Naive thymus-derived CD4-positive, alpha-beta T cell (primary cell): Measurements from ENCODE around the gene DBH. TPM values are rescaled to one million over a fixed set of nuclear protein-coding genes. Genes with fewer than 3 reads are reported as not detected.
A peak's percentile ranks its signal among the peaks of the same experiment; 100 is the strongest.
"Not testable (repeated sequence)": the region's sequence is repeated elsewhere in the genome, so short reads cannot be mapped to it uniquely, and the experiment has no call there.

Experiments used
- ATAC-seq: fragments of 150-1000 bp; cut with Tn5 transposase; 2 replicates; pipeline ENCODE4 v1.10.0; 2021; ENCODE audit warnings: mild to moderate bottlenecking, moderate library complexity
- CTCF ChIA-PET: fragments of 350-600 bp; sonication (Branson Sonifier 250); formaldehyde crosslinking; loops from one replicate; lab custom pipeline; 2021; ENCODE audit warnings: antibody characterized with exemption; lab: Charles Lee
- POLR2A ChIA-PET: fragments of 350-600 bp; sonication (Branson Sonifier 250); formaldehyde crosslinking; loops from one replicate; lab custom pipeline; 2021; ENCODE audit warnings: antibody characterized with exemption, inconsistent platforms; lab: Charles Lee
- DNase-seq, 9 donors: peaks; one replicate each; pipeline versions ENCODE4 v3.0.0 to v3.0.0-alpha.2; 2020 to 2022; ENCODE audit warnings: mixed read lengths in 1 of 9
- H3K27ac ChIP-seq: one replicate; pipeline ENCODE4 v1.7.0; 2013; ENCODE audit warnings: mild to moderate bottlenecking, low read depth, low read length, moderate library complexity
- H3K27me3 ChIP-seq, 2 donors: one replicate each; pipeline ENCODE4 v1.7.0; 2013; ENCODE audit warnings: low read length in 2 of 2, mild to moderate bottlenecking in 2 of 2, moderate library complexity in 2 of 2; ENCODE audit not compliant: control insufficient read depth in 2 of 2, insufficient read depth in 2 of 2
- H3K36me3 ChIP-seq, 3 experiments: 1 replicate in 2 of 3; 2 replicates in 1 of 3; pipeline ENCODE4 v1.7.0; 2013; ENCODE audit warnings: low read length in 3 of 3, mild to moderate bottlenecking in 3 of 3, moderate library complexity in 1 of 3; ENCODE audit not compliant: insufficient read depth in 3 of 3, control insufficient read depth in 2 of 3
- H3K4me1 ChIP-seq, 2 donors: one replicate each; pipeline ENCODE4 v1.7.0; 2013; ENCODE audit warnings: low read length in 2 of 2, mild to moderate bottlenecking in 2 of 2, moderate library complexity in 1 of 2; ENCODE audit not compliant: control insufficient read depth in 2 of 2, insufficient read depth in 2 of 2
- H3K4me3 ChIP-seq: 2 replicates; pipeline ENCODE4 v1.7.0; 2013; ENCODE audit warnings: mild to moderate bottlenecking, low read length
- H3K9me3 ChIP-seq, 3 experiments: 1 replicate in 2 of 3; 2 replicates in 1 of 3; pipeline ENCODE4 v1.7.0; 2013; ENCODE audit warnings: low read length in 3 of 3; ENCODE audit not compliant: control insufficient read depth in 2 of 3
- H3K27ac Mint-ChIP-seq, 9 donors: one replicate each; pipeline ENCODE4 v1.8.0; 2020 to 2022; ENCODE audit warnings: mixed read lengths in 9 of 9, mild to moderate bottlenecking in 8 of 9, moderate library complexity in 5 of 9, inconsistent platforms in 2 of 9
- H3K27me3 Mint-ChIP-seq, 5 donors: one replicate each; pipeline ENCODE4 v1.8.0; 2021 to 2022; ENCODE audit warnings: mixed read lengths in 5 of 5, mild to moderate bottlenecking in 1 of 5
- H3K36me3 Mint-ChIP-seq, 5 donors: one replicate each; pipeline ENCODE4 v1.8.0; 2020 to 2022; ENCODE audit warnings: mixed read lengths in 5 of 5, mild to moderate bottlenecking in 3 of 5, inconsistent platforms in 1 of 5
- H3K4me1 Mint-ChIP-seq, 7 donors: one replicate each; pipeline ENCODE4 v1.8.0; 2020 to 2022; ENCODE audit warnings: mixed read lengths in 7 of 7, mild to moderate bottlenecking in 3 of 7, inconsistent platforms in 1 of 7
- H3K4me3 Mint-ChIP-seq, 10 donors: one replicate each; pipeline ENCODE4 v1.8.0; 2020 to 2022; ENCODE audit warnings: mild to moderate bottlenecking in 10 of 10, mixed read lengths in 10 of 10, moderate library complexity in 6 of 10, inconsistent platforms in 2 of 10
- H3K9me3 Mint-ChIP-seq, 11 donors: one replicate each; pipeline ENCODE4 v1.8.0; 2020 to 2022; ENCODE audit warnings: mixed read lengths in 11 of 11, mild to moderate bottlenecking in 4 of 11, inconsistent platforms in 1 of 11, moderate library complexity in 1 of 11
- intact Hi-C, 2 donors: fragments of 100-400 bp; cut with micrococcal nuclease; formaldehyde crosslinking; loops; one replicate each; pipeline ENCODE4 v1.15.1; 2023
- polyA plus RNA-seq, 2 donors: library from polyadenylated mRNA; unstranded; fragments of 300-500 nt; fragmentation: Illumina TruSeq; gene quantifications; one replicate each; pipeline ENCODE4 v1.2.3, GENCODE V29; 2021
- total RNA-seq, 6 experiments: library from RNA in 5 of 6; stranded (reverse) in 5 of 6; gene quantifications; 1 replicate in 5 of 6; 2 replicates in 1 of 6; pipeline ENCODE4 v1.2.3 and lab custom pipeline; 2021 to 2026

DBH gene
- total and polyA plus RNA-seq, 7 experiments from 2014 or later: 0.08 to 1.2 (median 0.17) TPM; not detected in 1

DNA sequence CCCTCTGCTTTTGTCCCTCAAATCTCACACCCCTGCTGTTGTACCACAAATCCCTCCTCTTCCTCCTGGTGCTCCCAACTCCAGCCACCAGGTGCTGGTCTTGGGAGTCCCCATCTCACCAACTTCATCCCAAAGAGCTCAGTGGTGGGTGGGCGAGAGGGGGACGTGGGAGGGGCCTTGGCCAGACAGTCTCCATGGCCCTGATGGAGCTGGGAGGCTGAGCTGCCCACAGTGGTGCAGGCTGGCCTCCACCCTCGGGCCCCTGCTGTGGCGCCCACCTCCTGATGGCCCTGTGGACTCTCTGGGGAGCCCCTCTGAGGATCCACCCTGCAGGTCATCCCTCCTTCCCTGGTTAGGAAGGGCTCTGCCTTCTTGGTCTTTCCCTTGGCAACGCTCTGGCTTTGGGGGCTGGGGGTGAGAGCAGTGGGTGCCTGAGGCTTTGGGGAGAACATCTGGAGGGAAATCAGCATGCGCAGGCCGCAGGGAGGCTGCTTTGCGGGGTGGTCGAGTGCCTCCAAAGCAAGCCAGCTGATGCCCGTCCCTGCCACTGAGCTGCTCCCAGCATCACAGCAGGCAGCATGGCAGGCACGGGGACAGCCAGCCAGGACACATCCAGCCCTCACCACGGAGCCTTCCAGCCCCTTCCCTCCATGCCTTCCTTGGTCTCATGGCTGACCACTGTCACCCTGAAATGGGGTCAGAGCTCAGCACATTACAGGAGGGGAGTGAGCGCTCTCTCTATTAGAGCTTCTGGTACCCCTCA is 19.3 kb upstream of the DBH start:
- H3K4me3 ChIP-seq: no peak overlapping the region
- Mint-ChIP-seq H3K36me3 (peaks cover 0 to 2% (median 0%) of the 10 kb centered on the region in 5 donors), H3K27ac (no peak overlapping the region), H3K4me3 (no peak overlapping the region), H3K27me3 (peaks cover 0 to 17% (median under 1%) of the 10 kb centered on the region in 5 donors), H3K4me1 (peaks cover 21 to 37% (median 33%) of the 10 kb centered on the region in 7 donors), H3K9me3 (peaks cover 0 to 2% (median 0%) of the 10 kb centered on the region in 11 donors)
- H3K27me3 ChIP-seq: no peaks in the 10 kb centered on the region
- intact Hi-C loops: no loop called here
- DNase-seq (no peak), ATAC-seq (no peak)
- no peak overlapping the region for H3K27ac ChIP-seq
- ChIA-PET POLR2A (no interaction called here), CTCF (interaction anchor here (0.5 to 0.7 kb wide), 2 partner anchors 77 to 108 kb away, joined by 3 to 5 read pairs; no protein-coding TSS in a partner anchor)
- no peaks in the 10 kb centered on the region for H3K9me3 ChIP-seq
- H3K36me3 ChIP-seq: no peaks in the 10 kb centered on the region
- peaks cover 23 to 28% of the 10 kb centered on the region in 2 donors for H3K4me1 ChIP-seq

DNA sequence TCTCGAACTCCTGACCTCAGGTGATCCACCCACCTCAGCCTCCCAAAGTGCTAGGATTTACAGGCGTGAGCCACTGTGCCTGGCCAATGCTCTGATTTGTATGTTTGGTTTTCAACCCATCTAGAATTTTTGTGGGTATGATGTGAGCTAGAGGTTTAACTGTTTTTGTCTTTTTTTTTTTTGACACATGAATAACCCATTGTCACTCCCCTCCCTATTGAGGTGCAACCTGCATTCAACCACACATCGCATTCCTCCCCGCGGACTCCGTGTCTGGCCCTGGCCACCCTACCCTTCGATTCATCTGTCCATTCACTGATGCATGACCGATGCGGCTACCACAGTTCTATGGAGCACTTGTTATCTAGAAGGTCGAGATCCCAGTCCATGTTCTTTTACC is 17.4 kb upstream of the DBH start:
- H3K9me3 ChIP-seq: no peaks in the 10 kb centered on the region
- intact Hi-C loops: no loop called here
- ATAC-seq: no peak
- H3K27ac ChIP-seq: no peak overlapping the region
- H3K36me3 Mint-ChIP-seq: peaks cover 0 to 3% (median 0%) of the 10 kb centered on the region in 5 donors
- peaks cover 0 to 14% (median 0%) of the 10 kb centered on the region in 5 donors for H3K27me3 Mint-ChIP-seq
- H3K4me3 Mint-ChIP-seq: peak overlapping the region in 1 of 10 donors; percentile 32
- H3K27me3 ChIP-seq: no peaks in the 10 kb centered on the region
- DNase-seq: no peak
- H3K36me3 ChIP-seq: no peaks in the 10 kb centered on the region
- peaks cover 0 to 2% (median 0%) of the 10 kb centered on the region in 11 donors for H3K9me3 Mint-ChIP-seq
- H3K4me1 Mint-ChIP-seq: peaks cover 28 to 52% (median 50%) of the 10 kb centered on the region in 7 donors
- peak overlapping the region in 4 of 9 donors; percentile 43 to 61 (median 56) for H3K27ac Mint-ChIP-seq
- ChIA-PET POLR2A (no interaction called here), CTCF (no interaction called here)
- peaks cover 23 to 36% of the 10 kb centered on the region in 2 donors for H3K4me1 ChIP-seq
- no peak overlapping the region for H3K4me3 ChIP-seq

DNA sequence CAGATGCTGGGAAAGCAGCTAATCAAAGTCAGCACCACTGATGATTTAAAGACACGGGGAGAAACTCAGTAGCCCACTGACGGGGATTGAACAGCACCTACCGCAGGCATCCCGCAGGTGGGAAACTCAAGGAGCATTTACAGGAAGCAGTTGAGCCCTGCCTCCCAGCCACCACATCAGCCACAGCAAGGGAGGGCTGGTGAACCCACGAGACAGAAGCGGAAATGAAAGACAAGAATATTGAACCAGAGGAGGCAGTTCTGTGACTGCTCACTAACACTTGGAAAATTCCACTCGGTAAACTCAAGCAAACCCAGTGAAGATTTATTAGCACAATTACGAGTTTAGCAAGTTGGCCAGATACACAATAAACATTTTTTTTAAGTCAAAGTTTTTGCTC is 16.4 kb upstream of the DBH start:
- CTCF ChIA-PET: no interaction called here
- Mint-ChIP-seq H3K9me3 (peaks cover 0 to 5% (median 0%) of the 10 kb centered on the region in 11 donors), H3K36me3 (peaks cover 0 to 5% (median 0%) of the 10 kb centered on the region in 5 donors), H3K4me1 (peaks cover 28 to 52% (median 50%) of the 10 kb centered on the region in 7 donors), H3K27me3 (peaks cover 0 to 17% (median 0%) of the 10 kb centered on the region in 5 donors), H3K4me3 (peak overlapping the region; percentile 31 to 82 (median 68)), H3K27ac (peak overlapping the region in 7 of 9 donors; percentile 10 to 73 (median 24))
- Histone ChIP-seq H3K36me3 (no peaks in the 10 kb centered on the region), H3K4me3 (peak overlapping the region; percentile 9), H3K9me3 (no peaks in the 10 kb centered on the region), H3K27ac (no peak overlapping the region), H3K4me1 (peaks cover 23 to 36% of the 10 kb centered on the region in 2 donors), H3K27me3 (no peaks in the 10 kb centered on the region)
- DNase-seq (peak in 8 of 9 donors; percentile 46 to 73 (median 64)), ATAC-seq (peak; percentile 86)
- intact Hi-C loops: loop anchor here in 1 of 2 donors (2.0 kb wide), 1 partner anchor 57 kb away; no protein-coding TSS in a partner anchor
- POLR2A ChIA-PET: no interaction called here

DNA sequence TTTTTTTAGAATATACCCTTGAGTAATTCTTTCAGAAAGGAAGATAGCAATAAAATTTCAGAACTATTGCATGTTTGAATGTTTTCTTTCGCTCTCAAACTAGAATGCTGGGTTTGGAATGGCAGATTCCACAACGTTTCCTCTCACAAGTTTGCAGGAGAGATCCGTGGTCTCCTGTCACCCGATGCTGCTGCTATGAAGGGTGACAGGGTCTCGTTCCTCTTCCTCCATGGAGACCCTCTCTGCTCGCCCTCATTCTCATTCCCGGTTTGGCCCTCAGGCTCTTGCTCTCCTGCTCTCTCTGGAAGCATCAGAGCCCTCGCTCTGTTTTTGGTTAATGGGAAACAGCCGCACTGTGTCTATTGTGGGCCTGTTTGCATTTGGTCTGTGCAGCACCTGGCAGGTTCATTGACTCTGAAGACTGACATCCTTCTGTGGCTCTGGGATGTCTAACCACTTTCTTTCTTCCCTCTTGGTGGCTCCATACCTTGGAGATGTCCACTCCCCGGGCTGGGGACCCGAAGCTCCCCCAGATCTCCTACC is 14.4 kb upstream of the DBH start:
- Histone ChIP-seq H3K36me3 (no peaks in the 10 kb centered on the region), H3K4me3 (no peak overlapping the region), H3K27me3 (no peaks in the 10 kb centered on the region), H3K27ac (no peak overlapping the region), H3K9me3 (peaks cover 0 to under 1% (median 0%) of the 10 kb centered on the region in 3 experiments), H3K4me1 (peaks cover 23 to 36% of the 10 kb centered on the region in 2 donors)
- CTCF ChIA-PET: no interaction called here
- H3K9me3 Mint-ChIP-seq: peaks cover 0 to 16% (median 10%) of the 10 kb centered on the region in 11 donors
- peaks cover 0 to 13% (median 8%) of the 10 kb centered on the region in 5 donors for H3K36me3 Mint-ChIP-seq
- ATAC-seq: no peak
- H3K4me1 Mint-ChIP-seq: peaks cover 28 to 56% (median 50%) of the 10 kb centered on the region in 7 donors
- POLR2A ChIA-PET: no interaction called here
- peaks cover 0 to 16% (median 0%) of the 10 kb centered on the region in 5 donors for H3K27me3 Mint-ChIP-seq
- peak overlapping the region in 7 of 10 donors; percentile 17 to 72 (median 56) for H3K4me3 Mint-ChIP-seq
- no peak for DNase-seq
- intact Hi-C loops: loop anchor here in 1 of 2 donors (2.0 kb wide), 1 partner anchor 55 kb away; no protein-coding TSS in a partner anchor
- peak overlapping the region in 8 of 9 donors; percentile 15 to 88 (median 44) for H3K27ac Mint-ChIP-seq

DNA sequence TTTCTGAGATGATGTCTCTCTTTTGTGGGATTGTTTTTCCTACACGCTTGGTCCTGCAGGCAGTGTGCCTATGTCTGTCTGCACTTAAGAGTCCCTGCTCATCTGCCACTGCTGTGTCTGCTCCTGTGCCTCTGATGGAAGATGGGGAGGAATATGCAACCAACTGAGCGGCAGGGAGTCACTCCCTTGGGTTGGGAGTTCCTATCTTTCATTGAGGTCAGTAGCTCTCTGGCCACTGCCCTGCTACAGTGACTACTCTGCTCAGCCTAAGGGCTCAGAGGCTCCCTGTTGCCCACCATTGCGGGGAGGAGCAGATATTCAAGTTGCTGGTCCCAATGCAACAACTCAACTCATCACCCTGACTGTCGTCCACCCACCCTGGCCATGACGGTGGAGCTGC is 13.6 kb upstream of the DBH start:
- no peak overlapping the region for H3K4me3 ChIP-seq
- H3K27ac ChIP-seq: no peak overlapping the region
- intact Hi-C loops: no loop called here
- peaks cover 0 to 5% (median 0%) of the 10 kb centered on the region in 3 experiments for H3K9me3 ChIP-seq
- Mint-ChIP-seq H3K27me3 (peaks cover 0 to 16% (median 0%) of the 10 kb centered on the region in 5 donors), H3K4me3 (peak overlapping the region in 4 of 10 donors; percentile 5 to 72 (median 51)), H3K27ac (peak overlapping the region in 4 of 9 donors; percentile 17 to 71 (median 64)), H3K9me3 (peaks cover 0 to 20% (median 14%) of the 10 kb centered on the region in 11 donors), H3K36me3 (peaks cover 0 to 20% (median 8%) of the 10 kb centered on the region in 5 donors), H3K4me1 (peaks cover 28 to 57% (median 50%) of the 10 kb centered on the region in 7 donors)
- H3K27me3 ChIP-seq: no peaks in the 10 kb centered on the region
- CTCF ChIA-PET: no interaction called here
- peaks cover 23 to 36% of the 10 kb centered on the region in 2 donors for H3K4me1 ChIP-seq
- POLR2A ChIA-PET: no interaction called here
- H3K36me3 ChIP-seq: no peaks in the 10 kb centered on the region
- ATAC-seq (no peak), DNase-seq (no peak)

DNA sequence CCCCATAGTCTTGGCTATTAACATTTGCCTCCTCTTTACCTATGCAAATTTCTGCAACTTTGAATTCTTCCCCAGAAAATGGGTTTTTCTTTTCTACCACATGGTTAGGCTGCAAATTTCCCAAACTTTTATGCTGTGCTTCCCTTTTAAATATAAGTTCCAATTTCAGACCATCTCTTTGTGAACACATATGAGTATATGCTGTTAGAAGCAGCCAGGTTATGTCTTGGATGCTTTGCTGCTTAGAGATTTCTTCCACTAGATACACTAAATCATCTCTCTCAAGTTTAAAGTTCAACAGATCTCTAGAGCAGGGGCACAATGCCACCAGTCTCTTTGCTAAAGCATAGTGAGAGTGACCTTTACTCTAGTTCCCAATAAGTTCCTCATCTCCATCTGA is 10.2 kb upstream of the DBH start:
- H3K27me3 Mint-ChIP-seq, H3K27me3 ChIP-seq, H3K9me3 ChIP-seq, CTCF ChIA-PET, intact Hi-C loops, H3K4me3 ChIP-seq, DNase-seq, H3K4me3 Mint-ChIP-seq, H3K27ac Mint-ChIP-seq, H3K27ac ChIP-seq, ATAC-seq, POLR2A ChIA-PET, H3K36me3 ChIP-seq: not testable (repeated sequence)
- Mint-ChIP-seq H3K9me3 (peaks cover 0 to 20% (median 14%) of the 10 kb centered on the region in 11 donors), H3K4me1 (peaks cover 10 to 36% (median 20%) of the 10 kb centered on the region in 7 donors), H3K36me3 (peaks cover 0 to 20% (median 10%) of the 10 kb centered on the region in 5 donors)
- H3K4me1 ChIP-seq: peaks cover 3 to 16% of the 10 kb centered on the region in 2 donors
